Spleen (tissue), 7 donors: ENCODE measurements around the gene DYNC2I2.

Experiments used
- CTCF ChIP-seq, 11 experiments: fragments of 200-600 bp in 7 of 11; fragments of 450-650 bp in 4 of 11; sonication (generic) in 4 of 11; IDR thresholded peaks in 8 of 11; conservative IDR thresholded peaks in 3 of 11; 1 replicate in 7 of 11; 2 replicates in 4 of 11; pipeline versions ENCODE4 v1.4.0 to v1.8.0; 2016 to 2021; ENCODE audit warnings: antibody characterized with exemption in 11 of 11, inconsistent platforms in 4 of 11, mild to moderate bottlenecking in 1 of 11
- POLR2A ChIP-seq, 3 donors: fragments of 450-650 bp; IDR thresholded peaks; one replicate each; pipeline ENCODE4 v1.5.1; 2017; ENCODE audit warnings: antibody characterized with exemption in 3 of 3, mild to moderate bottlenecking in 1 of 3
- POLR2AphosphoS5 ChIP-seq, 3 donors: sonication (generic); formaldehyde crosslinking; IDR thresholded peaks; one replicate each; pipeline ENCODE4 v1.5.1; 2017; ENCODE audit warnings: antibody characterized with exemption in 3 of 3
- donor health status: DM: no; HTN: no; CAD: no; lungs with moderate emphysema.
- donor health status: DM: no; HTN: no; CAD: no.
- donor health status: DM: no; HTN: no; CAD: no.

GRCh38 chr9:128656416-128657343, at the start of gene DYNC2I2:
- peak in 4 of 11 experiments; percentile 5 to 36 (median 24) for TF ChIP-seq CTCF (IDR thresholded peaks at IDR 0.05 in 8 of 11, conservative IDR thresholded peaks at IDR 0.05 in 3 of 11)
- TF ChIP-seq POLR2A (IDR thresholded peaks at IDR 0.05): peak in 1 of 3 donors; percentile 61
- TF ChIP-seq POLR2AphosphoS5 (IDR thresholded peaks at IDR 0.05): peak; percentile 86 to 93 (median 92)
